ENCODE measurements around the gene EHMT1. TPM values are rescaled to one million over a fixed set of nuclear protein-coding genes. Genes with fewer than 3 reads are reported as not detected.

Gene EHMT1
- total and polyA plus RNA-seq, 9 of the 15 experiments (the other 6 are each of a cell fraction or from before 2014, with no cell fraction given): 2.2 to 76.0 (median 36.4) TPM

DNA sequence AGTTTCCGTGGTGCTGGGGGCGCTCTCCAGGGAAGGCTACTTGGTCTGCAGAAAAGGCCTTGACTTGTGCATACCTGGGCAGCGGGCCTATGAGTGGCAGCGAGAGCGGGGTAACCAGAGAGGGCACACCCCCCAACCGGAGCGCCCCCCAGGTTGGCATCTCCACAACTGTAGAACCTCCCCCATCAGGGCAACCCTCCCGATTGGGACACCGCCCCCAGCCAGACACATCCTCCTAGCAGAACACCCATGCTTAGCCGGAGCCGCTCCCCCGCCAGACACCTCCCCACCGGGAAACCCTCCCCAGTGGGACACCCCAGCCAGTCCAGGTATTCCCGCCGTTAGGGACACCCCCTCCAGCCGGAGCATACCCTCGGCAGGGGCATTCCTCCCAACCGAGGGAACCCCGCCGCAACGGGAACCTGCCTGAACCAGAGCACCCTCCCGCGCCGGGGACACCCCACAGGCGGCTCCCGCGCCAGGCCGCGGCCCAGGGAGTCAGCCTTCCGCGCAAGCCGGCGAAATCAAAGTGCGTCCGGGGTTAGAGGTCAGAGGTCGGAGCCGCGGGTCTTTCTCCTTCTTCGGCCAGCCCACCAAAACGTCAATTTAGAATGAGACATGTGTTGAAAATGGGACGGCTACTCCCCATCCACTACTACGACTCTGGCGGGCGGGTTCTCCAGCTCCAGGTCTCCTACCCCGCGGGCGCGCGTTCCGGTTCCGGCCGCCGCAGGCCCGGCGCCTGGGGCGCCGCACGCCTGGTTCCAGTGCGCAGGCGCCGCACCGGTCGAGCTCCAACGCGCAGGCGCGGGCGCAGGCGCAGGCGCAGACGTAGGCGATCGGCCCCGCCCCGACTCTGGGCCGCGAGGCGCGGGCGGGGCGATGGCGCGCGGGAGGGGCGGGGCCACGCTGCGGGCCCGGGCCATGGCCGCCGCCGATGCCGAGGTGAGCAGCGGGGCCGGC lies at the start of gene EHMT1 (continued):
- TF ChIP-seq NR3C1 (CRISPR knock-in tag; IDR thresholded peaks at IDR 0.05) (no peak), NFIX (CRISPR knock-in tag; IDR thresholded peaks at IDR 0.05; ENCODE audit: low read depth) (no peak), ETV5 (CRISPR knock-in tag; IDR thresholded peaks at IDR 0.05; ENCODE audit: low read depth) (peak; percentile 74; the same call in 1 of the 2 replicates), MYNN (IDR thresholded peaks at IDR 0.05) (no peak), MYNN (CRISPR knock-in tag; IDR thresholded peaks at IDR 0.05) (no peak), EZH2 (IDR thresholded peaks at IDR 0.05; ENCODE audit: borderline replicate concordance, low read depth, low read length) (no peak), TRIM24 (IDR thresholded peaks at IDR 0.05) (no peak), ZBTB1 (CRISPR knock-in tag; IDR thresholded peaks at IDR 0.05; ENCODE audit: borderline replicate concordance, low read depth) (no peak), ZSCAN32 (CRISPR knock-in tag; IDR thresholded peaks at IDR 0.05) (peak; percentile 55; the same call in 1 of the 2 replicates), DIDO1 (tag; IDR thresholded peaks at IDR 0.05; ENCODE audit: low read depth) (peak; percentile 86), CBX5 (IDR thresholded peaks at IDR 0.05; ENCODE audit: borderline replicate concordance, low read depth) (no peak), PCBP2 (IDR thresholded peaks at IDR 0.05; ENCODE audit: low read depth, low read length, poor library complexity, severe bottlenecking) (no peak), MTF1 (CRISPR knock-in tag; IDR thresholded peaks at IDR 0.05; ENCODE audit: borderline replicate concordance) (no peak), KDM1A (IDR thresholded peaks at IDR 0.05) (peak; percentile 6 to 15; a peak in 1 of 4 replicates), YBX1 (IDR thresholded peaks at IDR 0.05) (no peak), ERF (CRISPR knock-in tag; IDR thresholded peaks at IDR 0.05) (peak; percentile 83; the same call in 1 of the 2 replicates), BRF1 (IDR thresholded peaks at IDR 0.05; ENCODE audit: borderline replicate concordance, extremely low read depth, insufficient read length) (no peak), CREBBP (IDR thresholded peaks at IDR 0.05; ENCODE audit: low read depth, low read length) (no peak)
- TF ChIP-seq, protein P1, sequence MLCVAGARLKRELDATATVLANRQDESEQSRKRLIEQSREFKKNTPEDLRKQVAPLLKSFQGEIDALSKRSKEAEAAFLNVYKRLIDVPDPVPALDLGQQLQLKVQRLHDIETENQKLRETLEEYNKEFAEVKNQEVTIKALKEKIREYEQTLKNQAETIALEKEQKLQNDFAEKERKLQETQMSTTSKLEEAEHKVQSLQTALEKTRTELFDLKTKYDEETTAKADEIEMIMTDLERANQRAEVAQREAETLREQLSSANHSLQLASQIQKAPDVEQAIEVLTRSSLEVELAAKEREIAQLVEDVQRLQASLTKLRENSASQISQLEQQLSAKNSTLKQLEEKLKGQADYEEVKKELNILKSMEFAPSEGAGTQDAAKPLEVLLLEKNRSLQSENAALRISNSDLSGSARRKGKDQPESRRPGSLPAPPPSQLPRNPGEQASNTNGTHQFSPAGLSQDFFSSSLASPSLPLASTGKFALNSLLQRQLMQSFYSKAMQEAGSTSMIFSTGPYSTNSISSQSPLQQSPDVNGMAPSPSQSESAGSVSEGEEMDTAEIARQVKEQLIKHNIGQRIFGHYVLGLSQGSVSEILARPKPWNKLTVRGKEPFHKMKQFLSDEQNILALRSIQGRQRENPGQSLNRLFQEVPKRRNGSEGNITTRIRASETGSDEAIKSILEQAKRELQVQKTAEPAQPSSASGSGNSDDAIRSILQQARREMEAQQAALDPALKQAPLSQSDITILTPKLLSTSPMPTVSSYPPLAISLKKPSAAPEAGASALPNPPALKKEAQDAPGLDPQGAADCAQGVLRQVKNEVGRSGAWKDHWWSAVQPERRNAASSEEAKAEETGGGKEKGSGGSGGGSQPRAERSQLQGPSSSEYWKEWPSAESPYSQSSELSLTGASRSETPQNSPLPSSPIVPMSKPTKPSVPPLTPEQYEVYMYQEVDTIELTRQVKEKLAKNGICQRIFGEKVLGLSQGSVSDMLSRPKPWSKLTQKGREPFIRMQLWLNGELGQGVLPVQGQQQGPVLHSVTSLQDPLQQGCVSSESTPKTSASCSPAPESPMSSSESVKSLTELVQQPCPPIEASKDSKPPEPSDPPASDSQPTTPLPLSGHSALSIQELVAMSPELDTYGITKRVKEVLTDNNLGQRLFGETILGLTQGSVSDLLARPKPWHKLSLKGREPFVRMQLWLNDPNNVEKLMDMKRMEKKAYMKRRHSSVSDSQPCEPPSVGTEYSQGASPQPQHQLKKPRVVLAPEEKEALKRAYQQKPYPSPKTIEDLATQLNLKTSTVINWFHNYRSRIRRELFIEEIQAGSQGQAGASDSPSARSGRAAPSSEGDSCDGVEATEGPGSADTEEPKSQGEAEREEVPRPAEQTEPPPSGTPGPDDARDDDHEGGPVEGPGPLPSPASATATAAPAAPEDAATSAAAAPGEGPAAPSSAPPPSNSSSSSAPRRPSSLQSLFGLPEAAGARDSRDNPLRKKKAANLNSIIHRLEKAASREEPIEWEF (CRISPR knock-in tag; IDR thresholded peaks at IDR 0.05): no peak
- TF ChIP-seq, protein P2, sequence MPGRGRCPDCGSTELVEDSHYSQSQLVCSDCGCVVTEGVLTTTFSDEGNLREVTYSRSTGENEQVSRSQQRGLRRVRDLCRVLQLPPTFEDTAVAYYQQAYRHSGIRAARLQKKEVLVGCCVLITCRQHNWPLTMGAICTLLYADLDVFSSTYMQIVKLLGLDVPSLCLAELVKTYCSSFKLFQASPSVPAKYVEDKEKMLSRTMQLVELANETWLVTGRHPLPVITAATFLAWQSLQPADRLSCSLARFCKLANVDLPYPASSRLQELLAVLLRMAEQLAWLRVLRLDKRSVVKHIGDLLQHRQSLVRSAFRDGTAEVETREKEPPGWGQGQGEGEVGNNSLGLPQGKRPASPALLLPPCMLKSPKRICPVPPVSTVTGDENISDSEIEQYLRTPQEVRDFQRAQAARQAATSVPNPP (IDR thresholded peaks at IDR 0.05; ENCODE audit: borderline replicate concordance, insufficient read depth, insufficient read length): no peak
- TF ChIP-seq, protein P3, sequence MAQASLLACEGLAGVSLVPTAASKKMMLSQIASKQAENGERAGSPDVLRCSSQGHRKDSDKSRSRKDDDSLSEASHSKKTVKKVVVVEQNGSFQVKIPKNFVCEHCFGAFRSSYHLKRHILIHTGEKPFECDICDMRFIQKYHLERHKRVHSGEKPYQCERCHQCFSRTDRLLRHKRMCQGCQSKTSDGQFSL (CRISPR knock-in tag; IDR thresholded peaks at IDR 0.05): no peak
- TF ChIP-seq, protein P3 (tag; IDR thresholded peaks at IDR 0.05): no peak
